ENCODE data around the gene ZNF804B. TPM values are rescaled to one million over a fixed set of nuclear protein-coding genes. Genes with fewer than 3 reads are reported as not detected.

The ZNF804B gene
- total RNA-seq, 1 donor from 2014 or later = not detected

DNA sequence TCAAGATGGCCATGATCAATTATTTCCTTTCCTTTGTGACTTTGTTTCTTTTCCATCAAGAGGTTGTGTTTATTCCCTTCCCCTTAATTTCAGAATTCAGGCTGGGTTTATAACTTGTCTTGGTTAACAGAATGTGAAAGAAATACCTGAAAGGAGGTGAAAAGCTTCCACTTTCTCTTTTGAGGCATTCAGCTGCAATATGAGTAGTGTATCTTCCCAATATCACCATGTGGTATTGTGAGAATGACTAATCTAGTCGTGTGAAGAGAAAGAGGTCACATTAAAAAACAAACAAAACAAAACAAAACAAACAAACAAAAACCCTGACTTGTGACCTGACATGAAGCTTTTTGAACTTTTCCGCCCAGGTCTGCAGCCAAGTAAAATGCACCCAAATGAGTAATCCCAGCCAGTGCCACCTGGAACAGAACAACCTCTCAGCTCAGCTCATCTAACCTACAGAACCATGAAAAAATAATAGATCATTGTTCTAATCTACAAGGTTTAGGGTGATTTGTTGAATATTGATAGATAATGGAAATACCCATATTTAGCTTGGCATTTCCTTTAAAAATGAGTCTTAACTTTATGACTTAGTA, 106.9 kb downstream of the ZNF804B start:
- no peak overlapping the region for H3K27ac Mint-ChIP-seq
- peaks cover 2% of the 10 kb centered on the region for H3K27me3 Mint-ChIP-seq (ENCODE audit: insufficient read depth, low read depth)
- H3K4me1 Mint-ChIP-seq = no peaks in the 10 kb centered on the region

GRCh38 chr7:88867158-88867557, 107.7 kb downstream of the ZNF804B start:
- H3K4me1 Mint-ChIP-seq = no peaks in the 10 kb centered on the region
- TF ChIP-seq EZH2phosphoT487 (IDR thresholded peaks at IDR 0.05) (no peak), CTCF (IDR thresholded peaks at IDR 0.05) (no peak), EZH2 (IDR thresholded peaks at IDR 0.05) (no peak)
- no peak for DNase-seq (ENCODE audit: low spot score)

More for the DNA sequence above, 106.9 kb downstream of the ZNF804B start:
- H3F3A ChIP-seq (ENCODE audit: low read depth) = no peaks in the 10 kb centered on the region
- no peak overlapping the region for H3K4me2 ChIP-seq
- no peaks in the 10 kb centered on the region for H3K9me3 ChIP-seq (ENCODE audit: low read depth)
- no peak overlapping the region for H3K4me3 Mint-ChIP-seq
- H3K27me3 ChIP-seq = no peaks in the 10 kb centered on the region
- H4K20me1 ChIP-seq (ENCODE audit: low read depth) = no peaks in the 10 kb centered on the region
- TF ChIP-seq EZH2 (IDR thresholded peaks at IDR 0.05) = no peak
- no peaks in the 10 kb centered on the region for H3K36me3 ChIP-seq
- H3K79me2 ChIP-seq (ENCODE audit: low read depth) = no peaks in the 10 kb centered on the region
- H3K4me1 ChIP-seq = no peaks in the 10 kb centered on the region
- no peak for DNase-seq (ENCODE audit: low spot score)
- no peak overlapping the region for H3K4me3 ChIP-seq
- no peaks in the 10 kb centered on the region for H3K9me3 Mint-ChIP-seq
- no peak overlapping the region for H3K9ac ChIP-seq
- no peaks in the 10 kb centered on the region for H3K36me3 Mint-ChIP-seq
- H3K27ac ChIP-seq = no peak overlapping the region
- no peak overlapping the region for H2AFZ ChIP-seq (replicated peaks)

DNA sequence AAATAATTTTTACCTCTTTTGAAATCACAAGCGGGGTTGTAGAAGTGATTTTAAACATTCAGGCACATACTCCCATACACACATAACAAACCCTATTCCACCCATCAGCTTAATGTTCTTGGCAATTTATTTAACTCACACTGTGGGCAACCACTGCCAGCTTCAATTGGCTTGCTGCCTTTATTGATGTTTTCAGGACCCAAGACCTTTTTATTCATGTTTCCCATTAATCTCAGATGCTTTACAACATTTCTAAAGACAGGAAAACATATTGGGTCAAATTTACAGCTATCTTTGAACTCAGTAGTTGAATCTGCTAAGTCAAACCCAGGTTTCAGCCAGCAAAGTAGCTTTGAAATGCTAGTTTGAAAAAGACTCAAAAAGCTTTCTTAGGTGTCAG, 109.0 kb downstream of the ZNF804B start:
- no peak overlapping the region for H3K9ac ChIP-seq
- H3K27ac ChIP-seq = no peak overlapping the region
- H3K4me3 ChIP-seq = no peak overlapping the region
- Mint-ChIP-seq H3K27ac (no peak overlapping the region), H3K4me3 (no peak overlapping the region), H3K4me1 (no peaks in the 10 kb centered on the region), H3K27me3 (ENCODE audit: insufficient read depth, low read depth) (peaks cover 2% of the 10 kb centered on the region), H3K36me3 (no peaks in the 10 kb centered on the region), H3K9me3 (no peaks in the 10 kb centered on the region)
- H3K27me3 ChIP-seq = no peaks in the 10 kb centered on the region
- H3K4me1 ChIP-seq = no peaks in the 10 kb centered on the region
- no peaks in the 10 kb centered on the region for H3F3A ChIP-seq (ENCODE audit: low read depth)
- no peak for DNase-seq (ENCODE audit: low spot score)
- H3K36me3 ChIP-seq = no peaks in the 10 kb centered on the region
- no peak overlapping the region for H3K4me2 ChIP-seq
- TF ChIP-seq CTCF (IDR thresholded peaks at IDR 0.05) = no peak
- no peak for TF ChIP-seq EZH2phosphoT487 (IDR thresholded peaks at IDR 0.05)
- TF ChIP-seq EZH2 (IDR thresholded peaks at IDR 0.05) = no peak
- H4K20me1 ChIP-seq (ENCODE audit: low read depth) = no peaks in the 10 kb centered on the region
- H3K9me3 ChIP-seq (ENCODE audit: low read depth) = no peaks in the 10 kb centered on the region
- H2AFZ ChIP-seq (replicated peaks) = no peak overlapping the region
- H3K79me2 ChIP-seq (ENCODE audit: low read depth) = no peaks in the 10 kb centered on the region

More at GRCh38 chr7:88867158-88867557, 107.7 kb downstream of the ZNF804B start:
- H3K9me3 Mint-ChIP-seq = no peaks in the 10 kb centered on the region
- H3K4me1 ChIP-seq = no peaks in the 10 kb centered on the region
- H4K20me1 ChIP-seq (ENCODE audit: low read depth) = no peaks in the 10 kb centered on the region
- H3K27ac Mint-ChIP-seq = no peak overlapping the region
- peaks cover 2% of the 10 kb centered on the region for H3K27me3 Mint-ChIP-seq (ENCODE audit: insufficient read depth, low read depth)
- no peak overlapping the region for H3K9ac ChIP-seq
- no peak overlapping the region for H3K4me3 ChIP-seq
- no peak overlapping the region for H3K4me3 Mint-ChIP-seq
- no peaks in the 10 kb centered on the region for H3F3A ChIP-seq (ENCODE audit: low read depth)
- no peaks in the 10 kb centered on the region for H3K27me3 ChIP-seq
- H3K79me2 ChIP-seq (ENCODE audit: low read depth) = no peaks in the 10 kb centered on the region
- H3K9me3 ChIP-seq (ENCODE audit: low read depth) = no peaks in the 10 kb centered on the region
- H3K27ac ChIP-seq = no peak overlapping the region
- H3K36me3 ChIP-seq = no peaks in the 10 kb centered on the region
- H2AFZ ChIP-seq (replicated peaks) = no peak overlapping the region
- H3K36me3 Mint-ChIP-seq = no peaks in the 10 kb centered on the region
- no peak overlapping the region for H3K4me2 ChIP-seq

DNA sequence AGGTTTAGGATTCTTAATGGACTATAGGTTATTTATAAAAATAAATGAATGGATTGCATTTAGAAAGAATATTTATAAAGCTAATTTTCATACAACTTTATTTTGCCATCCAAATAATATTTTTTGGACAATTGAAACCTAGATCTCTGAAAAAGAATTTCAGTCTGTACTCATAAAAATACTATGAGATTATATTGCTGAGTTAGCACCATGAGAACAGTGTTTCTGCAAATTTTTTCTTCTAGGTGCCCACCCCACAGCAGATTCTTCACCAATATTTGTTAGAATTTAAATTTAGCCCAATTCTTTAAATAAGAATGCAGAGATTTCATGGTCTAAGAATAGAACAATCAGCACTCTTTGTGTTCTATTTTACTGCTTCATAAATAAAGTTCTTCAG, 121.6 kb downstream of the ZNF804B start:
- Histone ChIP-seq H3K4me1 (no peaks in the 10 kb centered on the region), H3K4me2 (no peak overlapping the region), H3K36me3 (no peaks in the 10 kb centered on the region), H2AFZ (replicated peaks) (no peak overlapping the region), H3K9ac (no peak overlapping the region), H3K9me3 (ENCODE audit: low read depth) (no peaks in the 10 kb centered on the region), H3K79me2 (ENCODE audit: low read depth) (no peaks in the 10 kb centered on the region), H3K27ac (no peak overlapping the region), H3K27me3 (no peaks in the 10 kb centered on the region), H3K4me3 (no peak overlapping the region), H4K20me1 (ENCODE audit: low read depth) (no peaks in the 10 kb centered on the region), H3F3A (ENCODE audit: low read depth) (no peaks in the 10 kb centered on the region)
- no peak overlapping the region for H3K4me3 Mint-ChIP-seq
- no peaks in the 10 kb centered on the region for H3K27me3 Mint-ChIP-seq (ENCODE audit: insufficient read depth, low read depth)
- H3K36me3 Mint-ChIP-seq = no peaks in the 10 kb centered on the region
- no peaks in the 10 kb centered on the region for H3K4me1 Mint-ChIP-seq
- TF ChIP-seq CTCF (IDR thresholded peaks at IDR 0.05) (no peak), EZH2 (IDR thresholded peaks at IDR 0.05) (no peak), EZH2phosphoT487 (IDR thresholded peaks at IDR 0.05) (no peak)
- no peak for DNase-seq (ENCODE audit: low spot score)
- H3K27ac Mint-ChIP-seq = no peak overlapping the region
- no peaks in the 10 kb centered on the region for H3K9me3 Mint-ChIP-seq

All from neural progenitor cell (in vitro differentiated cells).